HepG2 (cell line): ENCODE measurements around the gene C10orf67.

Source experiments
- ATF7-NPFF ChIP-seq: sonication (generic); formaldehyde crosslinking; IDR thresholded peaks from 2 replicates; pipeline ENCODE4 v1.8.1; 2023; ENCODE audit warnings: mild to moderate bottlenecking, low read depth, missing genetic modification reagents, moderate library complexity
- EP300 ChIP-seq, 3 experiments: sonication (generic) in 1 of 3; formaldehyde crosslinking in 1 of 3; IDR thresholded peaks; 2 replicates each; pipeline versions ENCODE4 v1.5.1 to v1.6.1; 2011 to 2020; ENCODE audit warnings: low read depth in 2 of 3, low read length in 2 of 3, borderline replicate concordance in 1 of 3, improper control_type of control experiment in 1 of 3, mild to moderate bottlenecking in 1 of 3, missing genetic modification reagents in 1 of 3, moderate library complexity in 1 of 3
- ZNF605 ChIP-seq: sonication (generic); formaldehyde crosslinking; IDR thresholded peaks from 2 replicates; pipeline ENCODE4 v1.8.0; 2022; ENCODE audit warnings: mild to moderate bottlenecking, missing genetic modification reagents
- ZNF749 ChIP-seq: sonication (generic); formaldehyde crosslinking; IDR thresholded peaks from 2 replicates; pipeline ENCODE4 v1.8.0; 2022; ENCODE audit warnings: mild to moderate bottlenecking, missing genetic modification reagents, moderate library complexity, borderline replicate concordance
- TF ChIP-seq, protein P1 (sequence below): sonication (generic); formaldehyde crosslinking; IDR thresholded peaks from 2 replicates; pipeline ENCODE4 v1.4.0; 2020; ENCODE audit warnings: mild to moderate bottlenecking, missing genetic modification reagents, borderline replicate concordance

DNA sequence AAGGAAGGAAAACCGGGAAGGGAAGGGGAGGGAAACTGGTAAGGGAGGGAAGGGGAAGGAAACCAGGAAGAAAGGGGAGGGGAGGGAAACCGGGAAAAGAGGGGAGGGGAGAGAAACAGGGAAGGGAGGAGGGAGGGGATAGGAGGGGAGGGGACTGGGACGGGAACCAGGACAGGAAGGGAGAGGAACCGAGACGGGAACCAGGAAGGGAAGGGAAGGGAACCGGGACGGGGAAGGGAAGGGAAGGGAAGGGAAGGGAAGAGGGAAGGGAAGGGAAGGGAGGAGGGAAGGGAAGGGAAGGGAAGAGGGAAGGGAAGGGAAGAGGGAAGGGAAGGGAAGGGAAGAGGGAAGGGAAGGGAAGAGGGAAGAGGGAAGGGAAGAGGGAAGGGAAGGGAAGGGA, 13.6 kb downstream of the C10orf67 start:
- TF ChIP-seq ZNF605 (CRISPR knock-in tag): no peak
- no peak for TF ChIP-seq EP300 (IDR thresholded peaks at IDR 0.05; ENCODE audit: low read depth in 2 of 2, low read length in 2 of 2)
- TF ChIP-seq EP300 (CRISPR knock-in tag; IDR thresholded peaks at IDR 0.05; ENCODE audit: borderline replicate concordance): no peak
- no peak for TF ChIP-seq ZNF749 (CRISPR knock-in tag)
- TF ChIP-seq, protein P1, sequence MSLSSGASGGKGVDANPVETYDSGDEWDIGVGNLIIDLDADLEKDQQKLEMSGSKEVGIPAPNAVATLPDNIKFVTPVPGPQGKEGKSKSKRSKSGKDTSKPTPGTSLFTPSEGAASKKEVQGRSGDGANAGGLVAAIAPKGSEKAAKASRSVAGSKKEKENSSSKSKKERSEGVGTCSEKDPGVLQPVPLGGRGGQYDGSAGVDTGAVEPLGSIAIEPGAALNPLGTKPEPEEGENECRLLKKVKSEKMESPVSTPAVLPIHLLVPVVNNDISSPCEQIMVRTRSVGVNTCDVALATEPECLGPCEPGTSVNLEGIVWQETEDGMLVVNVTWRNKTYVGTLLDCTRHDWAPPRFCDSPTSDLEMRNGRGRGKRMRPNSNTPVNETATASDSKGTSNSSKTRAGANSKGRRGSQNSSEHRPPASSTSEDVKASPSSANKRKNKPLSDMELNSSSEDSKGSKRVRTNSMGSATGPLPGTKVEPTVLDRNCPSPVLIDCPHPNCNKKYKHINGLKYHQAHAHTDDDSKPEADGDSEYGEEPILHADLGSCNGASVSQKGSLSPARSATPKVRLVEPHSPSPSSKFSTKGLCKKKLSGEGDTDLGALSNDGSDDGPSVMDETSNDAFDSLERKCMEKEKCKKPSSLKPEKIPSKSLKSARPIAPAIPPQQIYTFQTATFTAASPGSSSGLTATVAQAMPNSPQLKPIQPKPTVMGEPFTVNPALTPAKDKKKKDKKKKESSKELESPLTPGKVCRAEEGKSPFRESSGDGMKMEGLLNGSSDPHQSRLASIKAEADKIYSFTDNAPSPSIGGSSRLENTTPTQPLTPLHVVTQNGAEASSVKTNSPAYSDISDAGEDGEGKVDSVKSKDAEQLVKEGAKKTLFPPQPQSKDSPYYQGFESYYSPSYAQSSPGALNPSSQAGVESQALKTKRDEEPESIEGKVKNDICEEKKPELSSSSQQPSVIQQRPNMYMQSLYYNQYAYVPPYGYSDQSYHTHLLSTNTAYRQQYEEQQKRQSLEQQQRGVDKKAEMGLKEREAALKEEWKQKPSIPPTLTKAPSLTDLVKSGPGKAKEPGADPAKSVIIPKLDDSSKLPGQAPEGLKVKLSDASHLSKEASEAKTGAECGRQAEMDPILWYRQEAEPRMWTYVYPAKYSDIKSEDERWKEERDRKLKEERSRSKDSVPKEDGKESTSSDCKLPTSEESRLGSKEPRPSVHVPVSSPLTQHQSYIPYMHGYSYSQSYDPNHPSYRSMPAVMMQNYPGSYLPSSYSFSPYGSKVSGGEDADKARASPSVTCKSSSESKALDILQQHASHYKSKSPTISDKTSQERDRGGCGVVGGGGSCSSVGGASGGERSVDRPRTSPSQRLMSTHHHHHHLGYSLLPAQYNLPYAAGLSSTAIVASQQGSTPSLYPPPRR (CRISPR knock-in tag): no peak
- no peak for TF ChIP-seq ATF7-NPFF (CRISPR knock-in tag)
